Measurements from ENCODE around the gene DDR2.
A peak's percentile ranks its signal among the peaks of the same experiment; 100 is the strongest.
"Not testable (repeated sequence)": the region's sequence is repeated elsewhere in the genome, so short reads cannot be mapped to it uniquely, and the experiment has no call there.

The DDR2 gene

DNA sequence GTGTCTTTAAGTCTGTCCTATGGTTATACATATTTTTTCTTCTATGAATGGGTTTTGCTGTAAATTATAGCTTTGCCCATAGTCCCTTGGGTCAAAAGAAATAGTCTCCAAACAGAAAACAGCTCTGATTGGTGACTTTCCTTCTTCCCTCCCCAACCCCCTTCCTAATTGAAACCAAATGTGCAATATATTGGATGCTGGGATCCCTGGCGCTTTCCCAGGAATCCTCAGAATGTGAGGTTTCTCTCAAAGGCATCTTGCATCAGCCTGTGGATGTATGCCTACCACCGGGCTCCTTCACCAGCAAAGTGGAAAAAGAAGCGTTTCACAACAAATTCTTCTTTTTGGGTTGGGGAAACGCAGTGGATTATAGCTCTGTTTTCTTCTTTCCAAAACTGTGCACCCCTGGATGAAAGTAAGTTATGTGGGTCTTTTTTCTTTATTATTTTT is at the start of gene DDR2:
TSS of gene DDR2 (plus strand) at position 248 of the 450 bp plus-strand sequence. CDS start 86,600 bp downstream, outside the sequence.
- Histone ChIP-seq H4K20me1 (ENCODE audit: insufficient read depth) (no peaks in the 10 kb centered on the region), H3K36me3 (ENCODE audit: insufficient read depth) (no peaks in the 10 kb centered on the region), H3K4me3 (IDR thresholded peaks at IDR 0.05; ENCODE audit: insufficient read depth, low read depth, low read length) (no peak within 1 kb of the TSS), H3K79me2 (ENCODE audit: insufficient read depth, low read depth) (no peaks in the 10 kb centered on the region), H3K9ac (no peak within 1 kb of the TSS), H2AFZ (ENCODE audit: low read depth) (peak within 1 kb of the TSS; percentile 15; the same call in 1 of the 2 replicates), H3K27ac (peak within 1 kb of the TSS; percentile 40), H3K27me3 (ENCODE audit: insufficient read depth, low read depth) (no peaks in the 10 kb centered on the region), H3K4me2 (peak within 1 kb of the TSS; percentile 28), H3K4me1 (ENCODE audit: low read depth, poor library complexity, severe bottlenecking) (peaks cover 60% of the 10 kb centered on the region)
- TF ChIP-seq, protein P1, sequence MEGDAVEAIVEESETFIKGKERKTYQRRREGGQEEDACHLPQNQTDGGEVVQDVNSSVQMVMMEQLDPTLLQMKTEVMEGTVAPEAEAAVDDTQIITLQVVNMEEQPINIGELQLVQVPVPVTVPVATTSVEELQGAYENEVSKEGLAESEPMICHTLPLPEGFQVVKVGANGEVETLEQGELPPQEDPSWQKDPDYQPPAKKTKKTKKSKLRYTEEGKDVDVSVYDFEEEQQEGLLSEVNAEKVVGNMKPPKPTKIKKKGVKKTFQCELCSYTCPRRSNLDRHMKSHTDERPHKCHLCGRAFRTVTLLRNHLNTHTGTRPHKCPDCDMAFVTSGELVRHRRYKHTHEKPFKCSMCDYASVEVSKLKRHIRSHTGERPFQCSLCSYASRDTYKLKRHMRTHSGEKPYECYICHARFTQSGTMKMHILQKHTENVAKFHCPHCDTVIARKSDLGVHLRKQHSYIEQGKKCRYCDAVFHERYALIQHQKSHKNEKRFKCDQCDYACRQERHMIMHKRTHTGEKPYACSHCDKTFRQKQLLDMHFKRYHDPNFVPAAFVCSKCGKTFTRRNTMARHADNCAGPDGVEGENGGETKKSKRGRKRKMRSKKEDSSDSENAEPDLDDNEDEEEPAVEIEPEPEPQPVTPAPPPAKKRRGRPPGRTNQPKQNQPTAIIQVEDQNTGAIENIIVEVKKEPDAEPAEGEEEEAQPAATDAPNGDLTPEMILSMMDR (conservative IDR thresholded peaks at IDR 0.05; ENCODE audit: low read depth, low read length) = no peak

DNA sequence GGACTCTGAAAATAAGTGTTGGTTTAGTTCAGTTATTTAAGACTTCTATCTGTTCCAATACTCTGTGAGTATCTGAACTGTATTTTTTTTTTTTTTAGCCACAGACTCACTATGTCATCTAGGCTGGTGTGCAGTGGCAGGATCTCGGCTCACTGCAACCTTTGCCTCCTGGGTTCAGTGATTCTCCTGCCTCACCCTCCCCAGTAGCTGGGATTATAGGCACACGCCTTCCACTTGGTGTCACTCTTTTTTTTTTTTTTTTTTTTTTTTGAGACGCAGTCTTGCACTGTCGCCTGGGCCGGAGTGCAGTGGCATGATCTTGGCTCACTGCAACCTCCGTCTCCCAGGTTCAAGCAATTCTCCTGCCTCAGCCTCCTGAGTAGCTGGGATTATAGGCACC is 49.4 kb upstream of the DDR2 start:
- H2AFZ ChIP-seq (ENCODE audit: low read depth); H3K9ac ChIP-seq; H3K27me3 ChIP-seq (ENCODE audit: insufficient read depth, low read depth); H3K4me3 ChIP-seq (IDR thresholded peaks at IDR 0.05; ENCODE audit: insufficient read depth, low read depth, low read length); H4K20me1 ChIP-seq (ENCODE audit: insufficient read depth): not testable (repeated sequence)
- Histone ChIP-seq H3K4me2 (peak overlapping the region; percentile 99), H3K27ac (peak overlapping the region; percentile 9; the same call in 1 of the 2 replicates), H3K79me2 (ENCODE audit: insufficient read depth, low read depth) (peaks cover 85% of the 10 kb centered on the region), H3K36me3 (ENCODE audit: insufficient read depth) (peaks cover 35% of the 10 kb centered on the region; the same call in 1 of the 2 replicates), H3K4me1 (ENCODE audit: low read depth, poor library complexity, severe bottlenecking) (peaks cover 100% of the 10 kb centered on the region)

DNA sequence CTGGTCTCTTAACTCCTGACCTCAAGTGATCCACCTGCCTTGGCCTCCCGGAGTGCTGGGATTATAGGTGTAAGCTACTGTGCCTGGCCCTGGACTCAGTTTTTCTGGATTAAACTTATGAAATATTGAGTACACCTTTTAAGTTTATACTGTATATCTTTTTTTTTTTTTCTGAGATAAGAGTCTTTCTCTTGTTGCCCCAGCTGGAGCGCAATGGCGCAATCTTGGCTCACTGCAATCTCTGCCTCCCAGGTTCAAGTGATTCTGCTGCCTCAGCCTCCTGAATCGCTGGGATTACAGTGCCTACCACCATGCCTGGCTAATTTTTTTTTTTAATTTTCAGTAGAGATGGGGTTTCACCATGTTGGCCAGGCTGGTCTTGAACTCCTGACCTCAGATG is 47.2 kb upstream of the DDR2 start:
- Histone ChIP-seq H3K4me2 (peak overlapping the region; percentile 99), H3K4me1 (ENCODE audit: low read depth, poor library complexity, severe bottlenecking) (peaks cover 99% of the 10 kb centered on the region), H3K27ac (peak overlapping the region; percentile 73), H3K79me2 (ENCODE audit: insufficient read depth, low read depth) (peaks cover 70% of the 10 kb centered on the region), H3K36me3 (ENCODE audit: insufficient read depth) (peaks cover 28% of the 10 kb centered on the region; the same call in 1 of the 2 replicates)
- not testable (repeated sequence) for H2AFZ ChIP-seq (ENCODE audit: low read depth); H3K4me3 ChIP-seq (IDR thresholded peaks at IDR 0.05; ENCODE audit: insufficient read depth, low read depth, low read length); H3K9ac ChIP-seq; H4K20me1 ChIP-seq (ENCODE audit: insufficient read depth); H3K27me3 ChIP-seq (ENCODE audit: insufficient read depth, low read depth)

DNA sequence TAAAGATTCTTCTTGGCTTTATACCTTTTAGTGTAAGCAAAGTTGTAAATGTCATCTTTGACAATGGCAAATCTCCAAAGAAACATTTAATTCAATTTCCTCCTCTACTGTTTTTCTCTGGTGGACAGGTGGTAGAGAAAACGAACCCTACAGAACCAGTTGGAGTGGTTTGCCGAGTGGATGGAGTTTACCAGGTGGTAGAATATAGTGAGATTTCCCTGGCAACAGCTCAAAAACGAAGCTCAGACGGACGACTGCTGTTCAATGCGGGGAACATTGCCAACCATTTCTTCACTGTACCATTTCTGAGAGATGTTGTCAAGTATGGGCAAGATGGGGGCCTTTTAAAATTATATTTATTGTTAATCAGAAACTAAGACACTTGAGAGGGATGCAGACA is 44.9 kb upstream of the DDR2 start:
- Histone ChIP-seq H3K36me3 (ENCODE audit: insufficient read depth) (peaks cover 24% of the 10 kb centered on the region; the same call in 1 of the 2 replicates), H4K20me1 (ENCODE audit: insufficient read depth) (no peaks in the 10 kb centered on the region), H3K79me2 (ENCODE audit: insufficient read depth, low read depth) (peaks cover 68% of the 10 kb centered on the region), H3K4me2 (peak overlapping the region; percentile 99), H3K27ac (peak overlapping the region; percentile 73), H3K9ac (peak overlapping the region; percentile 23; the same call in 1 of the 2 replicates), H3K27me3 (ENCODE audit: insufficient read depth, low read depth) (no peaks in the 10 kb centered on the region), H2AFZ (ENCODE audit: low read depth) (no peak overlapping the region), H3K4me3 (IDR thresholded peaks at IDR 0.05; ENCODE audit: insufficient read depth, low read depth, low read length) (peak overlapping the region; percentile 60), H3K4me1 (ENCODE audit: low read depth, poor library complexity, severe bottlenecking) (peaks cover 99% of the 10 kb centered on the region)
- TF ChIP-seq, protein P1 (conservative IDR thresholded peaks at IDR 0.05; ENCODE audit: low read depth, low read length) = no peak

DNA sequence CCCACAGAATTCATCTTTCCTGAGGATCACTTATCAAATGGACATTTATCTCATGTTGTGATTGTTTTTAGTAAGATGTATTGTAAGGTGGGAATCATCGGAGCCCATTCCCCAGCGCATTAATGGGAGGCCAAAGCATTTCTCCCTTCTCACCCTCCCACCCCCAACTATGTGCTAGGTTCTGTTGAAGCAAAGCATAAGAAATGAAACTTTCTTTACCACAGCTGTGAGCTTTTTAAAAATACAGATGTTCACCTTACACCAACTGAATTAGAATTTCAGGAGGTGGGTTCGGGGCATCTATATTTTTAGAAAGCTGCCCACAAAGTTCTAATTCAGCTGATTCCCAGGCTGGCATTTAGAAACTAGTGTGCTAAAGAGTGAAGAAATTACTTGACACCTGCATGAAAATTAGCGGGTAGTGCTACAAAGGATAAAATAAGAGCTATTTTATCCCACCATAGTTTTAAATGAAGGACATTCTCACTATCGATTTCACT is 44.5 kb upstream of the DDR2 start:
- Histone ChIP-seq H3K79me2 (ENCODE audit: insufficient read depth, low read depth) (peaks cover 68% of the 10 kb centered on the region), H2AFZ (ENCODE audit: low read depth) (no peak overlapping the region), H3K4me1 (ENCODE audit: low read depth, poor library complexity, severe bottlenecking) (peaks cover 99% of the 10 kb centered on the region), H3K27ac (peak overlapping the region; percentile 73), H3K9ac (peak overlapping the region; percentile 23; the same call in 1 of the 2 replicates), H3K4me3 (IDR thresholded peaks at IDR 0.05; ENCODE audit: insufficient read depth, low read depth, low read length) (no peak overlapping the region), H3K36me3 (ENCODE audit: insufficient read depth) (peaks cover 24% of the 10 kb centered on the region; the same call in 1 of the 2 replicates), H3K27me3 (ENCODE audit: insufficient read depth, low read depth) (no peaks in the 10 kb centered on the region), H4K20me1 (ENCODE audit: insufficient read depth) (no peaks in the 10 kb centered on the region), H3K4me2 (peak overlapping the region; percentile 99)
- TF ChIP-seq, protein P1 (conservative IDR thresholded peaks at IDR 0.05; ENCODE audit: low read depth, low read length) = no peak

Data from KMS-11 (cell line).